Measurements from ENCODE around the gene SV2C. TPM values are rescaled to one million over a fixed set of nuclear protein-coding genes. Genes with fewer than 3 reads are reported as not detected.

The SV2C gene
- total and polyA plus RNA-seq, 10 of the 15 experiments (the other 5 are each of a cell fraction or from before 2014, with no cell fraction given) = under 0.01 to 1.1 (median 0.63) TPM

GRCh38 chr5:76083555-76084495 is 642 bp downstream of the SV2C start:
- RAD21 ChIA-PET (ENCODE audit: unreplicated experiment) = no interaction called here
- DNase-seq (ENCODE audit: low read depth, low spot score) = no peak
- POLR2A ChIA-PET = no interaction called here
- TF ChIP-seq TCF7 (IDR thresholded peaks at IDR 0.05; ENCODE audit: borderline replicate concordance) (no peak), SKIL (IDR thresholded peaks at IDR 0.05; ENCODE audit: low read depth, poor library complexity, severe bottlenecking) (no peak), EZH2 (IDR thresholded peaks at IDR 0.05; ENCODE audit: borderline replicate concordance, control insufficient read depth, low read depth, low read length) (peak; percentile 2; the same call in 1 of the 2 replicates)
- Histone ChIP-seq H3K27ac (ENCODE audit: control insufficient read depth, insufficient read depth) (no peak overlapping the region), H4K20me1 (ENCODE audit: control insufficient read depth, insufficient read depth) (no peaks in the 10 kb centered on the region), H2AFZ (ENCODE audit: control insufficient read depth, low read depth, low read length) (no peak overlapping the region), H3K9me3 (replicated peaks; ENCODE audit: control insufficient read depth, insufficient read depth, low read length) (no peaks in the 10 kb centered on the region; the same call in 2 of the 3 replicates), H3K36me3 (ENCODE audit: control insufficient read depth in 2 of 2, insufficient read depth in 2 of 2, low read length in 1 of 2) (no peaks in the 10 kb centered on the region), H3K4me1 (ENCODE audit: control insufficient read depth, insufficient read depth, low read length) (peaks cover 8% of the 10 kb centered on the region; the same call in 1 of the 2 replicates), H3K79me2 (ENCODE audit: control insufficient read depth, insufficient read depth, low read length) (no peaks in the 10 kb centered on the region), H3K9ac (ENCODE audit: control insufficient read depth, insufficient read depth, low read length) (no peak overlapping the region), H3K27me3 (replicated peaks in 1 of 2; ENCODE audit: control insufficient read depth in 2 of 2, insufficient read depth in 2 of 2, low read length in 1 of 2) (peaks cover 13 to 17% of the 10 kb centered on the region in 2 experiments; a peak in 3 of 4 replicates), H3K4me3 (peak overlapping the region; percentile 21; the same call in 1 of the 2 replicates), H3K4me2 (ENCODE audit: control insufficient read depth, insufficient read depth) (peak overlapping the region; percentile 73; the same call in 1 of the 2 replicates)
- CTCF ChIA-PET = no interaction called here
- FAIRE-seq = no peak
- SMC1A ChIA-PET (ENCODE audit: uncharacterized antibody, unreplicated experiment) = no interaction called here
- intact Hi-C loops (cut with micrococcal nuclease; ENCODE audit: unreplicated experiment) (no loop called here), in situ Hi-C loops (cut with MboI) (no loop called here)
- 8% methylated on average over 50 of the region's 50 CpGs for WGBS (ENCODE audit: insufficient coverage, insufficient replicate concordance, low lambda C conversion rate, missing lambda C conversion rate)
- ATAC-seq = no peak; the same call in 2 of the 3 replicates
- BruUV-seq (replicated peaks) = no TSS peak
